Lower leg skin (tissue), 3 donors: Measurements from ENCODE around the gene PGM1.

Experiments
- POLR2A ChIP-seq, 2 donors: fragments of 450-650 bp; IDR thresholded peaks; one replicate each; pipeline ENCODE4 v1.6.1; 2016 to 2017; ENCODE audit warnings: antibody characterized with exemption in 2 of 2, mild to moderate bottlenecking in 1 of 2, moderate library complexity in 1 of 2
- TF ChIP-seq, protein P1 (sequence below), 3 donors: fragments of 450-650 bp; IDR thresholded peaks; one replicate each; pipeline ENCODE4 v1.5.1; 2016; ENCODE audit warnings: antibody characterized with exemption in 3 of 3, mild to moderate bottlenecking in 3 of 3, moderate library complexity in 2 of 3

DNA sequence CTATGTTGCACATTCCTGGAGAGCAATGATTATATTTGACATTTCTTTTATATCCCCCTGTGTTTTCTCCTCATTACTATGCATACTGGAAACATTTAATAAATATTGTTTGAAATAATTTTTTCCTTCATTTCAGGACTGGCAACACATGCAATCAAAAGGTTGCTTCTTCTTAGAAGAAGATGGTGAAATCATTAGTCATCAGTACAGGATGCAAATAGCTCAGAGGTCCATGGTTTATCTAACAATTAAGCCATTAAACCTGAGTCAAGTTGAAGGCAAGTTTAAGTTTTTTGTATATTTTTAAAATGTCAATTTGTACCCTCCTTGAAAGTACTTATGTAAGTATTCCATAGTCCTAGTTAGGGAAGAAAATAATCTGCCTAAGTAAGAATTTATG is 47.4 kb upstream of the PGM1 start:
- TF ChIP-seq, protein P1, sequence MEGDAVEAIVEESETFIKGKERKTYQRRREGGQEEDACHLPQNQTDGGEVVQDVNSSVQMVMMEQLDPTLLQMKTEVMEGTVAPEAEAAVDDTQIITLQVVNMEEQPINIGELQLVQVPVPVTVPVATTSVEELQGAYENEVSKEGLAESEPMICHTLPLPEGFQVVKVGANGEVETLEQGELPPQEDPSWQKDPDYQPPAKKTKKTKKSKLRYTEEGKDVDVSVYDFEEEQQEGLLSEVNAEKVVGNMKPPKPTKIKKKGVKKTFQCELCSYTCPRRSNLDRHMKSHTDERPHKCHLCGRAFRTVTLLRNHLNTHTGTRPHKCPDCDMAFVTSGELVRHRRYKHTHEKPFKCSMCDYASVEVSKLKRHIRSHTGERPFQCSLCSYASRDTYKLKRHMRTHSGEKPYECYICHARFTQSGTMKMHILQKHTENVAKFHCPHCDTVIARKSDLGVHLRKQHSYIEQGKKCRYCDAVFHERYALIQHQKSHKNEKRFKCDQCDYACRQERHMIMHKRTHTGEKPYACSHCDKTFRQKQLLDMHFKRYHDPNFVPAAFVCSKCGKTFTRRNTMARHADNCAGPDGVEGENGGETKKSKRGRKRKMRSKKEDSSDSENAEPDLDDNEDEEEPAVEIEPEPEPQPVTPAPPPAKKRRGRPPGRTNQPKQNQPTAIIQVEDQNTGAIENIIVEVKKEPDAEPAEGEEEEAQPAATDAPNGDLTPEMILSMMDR (IDR thresholded peaks at IDR 0.05) = no peak
- no peak for TF ChIP-seq POLR2A (IDR thresholded peaks at IDR 0.05)
